Right atrium auricular region (tissue), 2 donors: ENCODE results near the gene C20orf202. TPM values are rescaled to one million over a fixed set of nuclear protein-coding genes. Genes with fewer than 3 reads are reported as not detected.
"Not testable (repeated sequence)": the region's sequence is repeated elsewhere in the genome, so short reads cannot be mapped to it uniquely, and the experiment has no call there.

Experiments
- DNase-seq: peaks from one replicate; pipeline ENCODE4 v3.0.0-alpha.2; 2019; ENCODE audit warnings: low spot score
- H3K27ac ChIP-seq, 2 donors: fragments of 200-600 bp; sonication (generic); 1 replicate in 1 of 2; 2 replicates in 1 of 2; pipeline ENCODE4 v1.5.1; 2016 to 2019
- H3K27me3 ChIP-seq, 2 donors: fragments of 200-600 bp; sonication (generic); one replicate each; pipeline versions ENCODE4 v1.5.1 to v1.6.0; 2017 to 2019
- H3K36me3 ChIP-seq: fragments of 200-600 bp; sonication (generic); one replicate; pipeline ENCODE4 v1.5.1; 2016
- H3K4me1 ChIP-seq, 2 donors: fragments of 200-600 bp; sonication (generic); one replicate each; pipeline versions ENCODE4 v1.5.1 to v1.6.0; 2017 to 2019
- H3K4me3 ChIP-seq, 2 donors: fragments of 200-600 bp; sonication (generic); 1 replicate in 1 of 2; 2 replicates in 1 of 2; pipeline ENCODE4 v1.5.1; 2017 to 2019; ENCODE audit warnings: mild to moderate bottlenecking in 1 of 2, moderate library complexity in 1 of 2
- H3K9me3 ChIP-seq, 2 donors: fragments of 200-600 bp; sonication (generic); one replicate each; pipeline ENCODE4 v1.5.1; 2019
- CTCF ChIP-seq, 2 donors: fragments of 200-600 bp; sonication (generic); IDR thresholded peaks; one replicate each; pipeline ENCODE4 v1.5.1; 2019; ENCODE audit warnings: antibody characterized with exemption in 2 of 2
- total RNA-seq, 2 donors: library from RNA; depleted of rRNA; stranded (reverse); fragments of >200 nt; gene quantifications; one replicate each; pipeline ENCODE4 v1.1.0, GENCODE V29; 2016

The C20orf202 gene
- total RNA-seq, 2 donors from 2014 or later = 0.20 TPM; not detected in 1

GRCh38 chr20:1215386-1216170 is 12.3 kb downstream of the C20orf202 start:
- H3K9me3 ChIP-seq = no peaks in the 10 kb centered on the region
- no peak for DNase-seq
- H3K4me1 ChIP-seq = no peaks in the 10 kb centered on the region
- no peak overlapping the region for H3K27ac ChIP-seq
- no peaks in the 10 kb centered on the region for H3K36me3 ChIP-seq
- no peak for TF ChIP-seq CTCF (IDR thresholded peaks at IDR 0.05)
- no peak overlapping the region for H3K4me3 ChIP-seq
- H3K27me3 ChIP-seq = no peaks in the 10 kb centered on the region

- not testable (repeated sequence) for H3K4me1 ChIP-seq, H3K9me3 ChIP-seq, H3K27me3 ChIP-seq, H3K4me3 ChIP-seq, DNase-seq, H3K27ac ChIP-seq, H3K36me3 ChIP-seq
Measured at GRCh38 chr20:1216527-1217427, 13.5 kb downstream of the C20orf202 start.

- not testable (repeated sequence) for H3K4me3 ChIP-seq, DNase-seq, H3K36me3 ChIP-seq, H3K27ac ChIP-seq, H3K27me3 ChIP-seq, H3K9me3 ChIP-seq
- peaks cover 0 to 12% of the 10 kb centered on the region in 2 donors for H3K4me1 ChIP-seq
Measured at GRCh38 chr20:1222750-1223149, 19.5 kb downstream of the C20orf202 start.

- Histone ChIP-seq H3K4me3 (no peak overlapping the region), H3K27me3 (no peaks in the 10 kb centered on the region), H3K9me3 (no peaks in the 10 kb centered on the region), H3K36me3 (no peaks in the 10 kb centered on the region), H3K27ac (no peak overlapping the region), H3K4me1 (peaks cover 0 to 12% of the 10 kb centered on the region in 2 donors)
- DNase-seq = no peak
- no peak for TF ChIP-seq CTCF (IDR thresholded peaks at IDR 0.05)
Measured at GRCh38 chr20:1224205-1224890, 21.1 kb downstream of the C20orf202 start.

GRCh38 chr20:1225263-1225782 is 22.1 kb downstream of the C20orf202 start:
- Histone ChIP-seq H3K9me3 (no peaks in the 10 kb centered on the region), H3K4me1 (peaks cover 0 to 12% of the 10 kb centered on the region in 2 donors), H3K27me3 (no peaks in the 10 kb centered on the region), H3K4me3 (peak overlapping the region; percentile 41 to 82), H3K36me3 (no peaks in the 10 kb centered on the region), H3K27ac (no peak overlapping the region)
- no peak for TF ChIP-seq CTCF (IDR thresholded peaks at IDR 0.05)
- no peak for DNase-seq

- no peaks in the 10 kb centered on the region for H3K9me3 ChIP-seq
- no peaks in the 10 kb centered on the region for H3K36me3 ChIP-seq
- no peak for DNase-seq
- no peak for TF ChIP-seq CTCF (IDR thresholded peaks at IDR 0.05)
- peaks cover 0 to 12% of the 10 kb centered on the region in 2 donors for H3K4me1 ChIP-seq
- H3K27me3 ChIP-seq = no peaks in the 10 kb centered on the region
- H3K4me3 ChIP-seq = peak within 1 kb of the TSS; percentile 65 to 82
- H3K27ac ChIP-seq = peak within 1 kb of the TSS; percentile 33 to 43
Measured at GRCh38 chr20:1225783-1226654, 22.8 kb downstream of the C20orf202 start, which contains the start of gene RAD21L1. TSS of gene RAD21L1 (plus strand) at chr20:1226044. CDS start at chr20:1228454, 2,410 bp downstream.
